ENCODE measurements around the gene FRMD4A.

The FRMD4A gene

GRCh38 chr10:14172336-14172950 is 158.3 kb downstream of the FRMD4A start:
- Histone ChIP-seq H3K4me2 (ENCODE audit: insufficient read depth, low read length, poor library complexity, severe bottlenecking) (no peak overlapping the region), H2BK15ac (ENCODE audit: low read length) (no peak overlapping the region), H2BK120ac (ENCODE audit: low read depth, low read length) (no peak overlapping the region), H3K18ac (ENCODE audit: low read length) (peak overlapping the region; percentile 20), H3K4ac (ENCODE audit: low read length) (no peak overlapping the region), H4K91ac (ENCODE audit: low read depth, low read length, poor library complexity) (no peak overlapping the region), H2BK12ac (ENCODE audit: low read length) (no peak overlapping the region), H2BK5ac (ENCODE audit: low read length) (no peak overlapping the region), H4K8ac (ENCODE audit: low read depth, low read length) (no peak overlapping the region), H3K27ac (replicated peaks; ENCODE audit: low read length) (no peak overlapping the region), H3K27me3 (ENCODE audit: control insufficient read depth in 3 of 3, insufficient read depth in 3 of 3, low read depth in 1 of 3, low read length in 3 of 3) (no peaks in the 10 kb centered on the region), H3K14ac (ENCODE audit: low read length) (no peak overlapping the region), H3K9me3 (replicated peaks in 1 of 2; ENCODE audit: control insufficient read depth in 2 of 2, insufficient read depth in 1 of 2, low read depth in 1 of 2, low read length in 2 of 2) (no peaks in the 10 kb centered on the region), H3K36me3 (replicated peaks in 1 of 2; ENCODE audit: control insufficient read depth in 2 of 2, insufficient read depth in 2 of 2, low read length in 2 of 2) (no peaks in the 10 kb centered on the region), H2AFZ (ENCODE audit: low read length) (peak overlapping the region; percentile 3), H2AK5ac (ENCODE audit: low read depth, low read length) (no peak overlapping the region), H3K4me3 (ENCODE audit: low read length in 2 of 2) (peak overlapping the region in 1 of 2 donors; percentile 51), H3K9ac (ENCODE audit: low read depth, low read length, poor library complexity) (no peak overlapping the region), H3K23ac (ENCODE audit: low read depth, low read length, poor library complexity) (no peak overlapping the region), H3K79me1 (ENCODE audit: low read depth, low read length) (no peaks in the 10 kb centered on the region), H3K4me1 (ENCODE audit: control insufficient read depth in 2 of 2, insufficient read depth in 1 of 2, low read depth in 1 of 2, low read length in 2 of 2) (peaks cover 5 to 9% of the 10 kb centered on the region in 2 donors)
- no peak for DNase-seq (ENCODE audit: low spot score)
- whole genome bisulfite sequencing, 2 donors (ENCODE audit: extremely low coverage in 2 of 2, insufficient read length in 2 of 2, insufficient replicate concordance in 1 of 2), result no CpG with 5 or more reads among the region's 13 CpGs

- H2BK5ac ChIP-seq (ENCODE audit: low read length), result no peak overlapping the region
- WGBS, 2 donors (ENCODE audit: extremely low coverage in 2 of 2, insufficient read length in 2 of 2, insufficient replicate concordance in 1 of 2), result no CpG with 5 or more reads among the region's 1 CpG
- H2AK5ac ChIP-seq (ENCODE audit: low read depth, low read length), result no peak overlapping the region
- no peak overlapping the region for H3K4ac ChIP-seq (ENCODE audit: low read length)
- no peak overlapping the region for H3K4me3 ChIP-seq (ENCODE audit: low read length in 2 of 2)
- no peaks in the 10 kb centered on the region for H3K79me1 ChIP-seq (ENCODE audit: low read depth, low read length)
- no peaks in the 10 kb centered on the region for H3K27me3 ChIP-seq (ENCODE audit: control insufficient read depth in 3 of 3, insufficient read depth in 3 of 3, low read depth in 1 of 3, low read length in 3 of 3)
- no peak overlapping the region for H3K27ac ChIP-seq (replicated peaks; ENCODE audit: low read length)
- H3K14ac ChIP-seq (ENCODE audit: low read length), result no peak overlapping the region
- no peak overlapping the region for H3K9ac ChIP-seq (ENCODE audit: low read depth, low read length, poor library complexity)
- H3K23ac ChIP-seq (ENCODE audit: low read depth, low read length, poor library complexity), result no peak overlapping the region
- peaks cover 5 to 9% of the 10 kb centered on the region in 2 donors for H3K4me1 ChIP-seq (ENCODE audit: control insufficient read depth in 2 of 2, insufficient read depth in 1 of 2, low read depth in 1 of 2, low read length in 2 of 2)
- no peak overlapping the region for H3K18ac ChIP-seq (ENCODE audit: low read length)
- no peaks in the 10 kb centered on the region for H3K9me3 ChIP-seq (replicated peaks in 1 of 2; ENCODE audit: control insufficient read depth in 2 of 2, insufficient read depth in 1 of 2, low read depth in 1 of 2, low read length in 2 of 2)
- H2BK12ac ChIP-seq (ENCODE audit: low read length), result no peak overlapping the region
- H2BK120ac ChIP-seq (ENCODE audit: low read depth, low read length), result no peak overlapping the region
- no peak overlapping the region for H4K91ac ChIP-seq (ENCODE audit: low read depth, low read length, poor library complexity)
- no peaks in the 10 kb centered on the region for H3K36me3 ChIP-seq (replicated peaks in 1 of 2; ENCODE audit: control insufficient read depth in 2 of 2, insufficient read depth in 2 of 2, low read length in 2 of 2)
- H3K4me2 ChIP-seq (ENCODE audit: insufficient read depth, low read length, poor library complexity, severe bottlenecking), result no peak overlapping the region
- DNase-seq (ENCODE audit: low spot score), result no peak
- no peak overlapping the region for H4K8ac ChIP-seq (ENCODE audit: low read depth, low read length)
- H2AFZ ChIP-seq (ENCODE audit: low read length), result no peak overlapping the region
- H2BK15ac ChIP-seq (ENCODE audit: low read length), result no peak overlapping the region
Measured at GRCh38 chr10:14171336-14171735, 159.4 kb downstream of the FRMD4A start.

- Histone ChIP-seq H2AFZ (ENCODE audit: low read length) (no peak overlapping the region), H3K14ac (ENCODE audit: low read length) (no peak overlapping the region), H2BK120ac (ENCODE audit: low read depth, low read length) (no peak overlapping the region), H3K36me3 (replicated peaks in 1 of 2; ENCODE audit: control insufficient read depth in 2 of 2, insufficient read depth in 2 of 2, low read length in 2 of 2) (no peaks in the 10 kb centered on the region), H2BK12ac (ENCODE audit: low read length) (no peak overlapping the region), H3K23ac (ENCODE audit: low read depth, low read length, poor library complexity) (no peak overlapping the region), H3K79me1 (ENCODE audit: low read depth, low read length) (no peaks in the 10 kb centered on the region), H3K4me3 (ENCODE audit: low read length in 2 of 2) (no peak overlapping the region), H3K4me1 (ENCODE audit: control insufficient read depth in 2 of 2, insufficient read depth in 1 of 2, low read depth in 1 of 2, low read length in 2 of 2) (peaks cover 11 to 14% of the 10 kb centered on the region in 2 donors), H3K27me3 (ENCODE audit: control insufficient read depth in 3 of 3, insufficient read depth in 3 of 3, low read depth in 1 of 3, low read length in 3 of 3) (no peaks in the 10 kb centered on the region), H2BK15ac (ENCODE audit: low read length) (no peak overlapping the region), H3K18ac (ENCODE audit: low read length) (peak overlapping the region; percentile 6), H3K27ac (replicated peaks; ENCODE audit: low read length) (no peak overlapping the region), H3K4me2 (ENCODE audit: insufficient read depth, low read length, poor library complexity, severe bottlenecking) (no peak overlapping the region), H2AK5ac (ENCODE audit: low read depth, low read length) (no peak overlapping the region), H4K8ac (ENCODE audit: low read depth, low read length) (no peak overlapping the region), H3K9ac (ENCODE audit: low read depth, low read length, poor library complexity) (no peak overlapping the region), H3K4ac (ENCODE audit: low read length) (no peak overlapping the region), H3K9me3 (replicated peaks in 1 of 2; ENCODE audit: control insufficient read depth in 2 of 2, insufficient read depth in 1 of 2, low read depth in 1 of 2, low read length in 2 of 2) (peaks cover 0 to 4% of the 10 kb centered on the region in 2 donors), H4K91ac (ENCODE audit: low read depth, low read length, poor library complexity) (no peak overlapping the region), H2BK5ac (ENCODE audit: low read length) (no peak overlapping the region)
- no peak for DNase-seq (ENCODE audit: low spot score)
- no CpG with 5 or more reads among the region's 20 CpGs for WGBS, 2 donors (ENCODE audit: extremely low coverage in 2 of 2, insufficient read length in 2 of 2, insufficient replicate concordance in 1 of 2)
Measured at GRCh38 chr10:14163377-14164086, 167.2 kb downstream of the FRMD4A start.

GRCh38 chr10:14162629-14163344 is 167.9 kb downstream of the FRMD4A start:
- Histone ChIP-seq H3K4me2 (ENCODE audit: insufficient read depth, low read length, poor library complexity, severe bottlenecking) (no peak overlapping the region), H3K79me1 (ENCODE audit: low read depth, low read length) (no peaks in the 10 kb centered on the region), H3K27ac (replicated peaks; ENCODE audit: low read length) (no peak overlapping the region), H2BK15ac (ENCODE audit: low read length) (no peak overlapping the region), H3K18ac (ENCODE audit: low read length) (no peak overlapping the region), H2BK12ac (ENCODE audit: low read length) (no peak overlapping the region), H3K14ac (ENCODE audit: low read length) (no peak overlapping the region), H3K4me1 (ENCODE audit: control insufficient read depth in 2 of 2, insufficient read depth in 1 of 2, low read depth in 1 of 2, low read length in 2 of 2) (peaks cover 9 to 14% of the 10 kb centered on the region in 2 donors), H3K27me3 (ENCODE audit: control insufficient read depth in 3 of 3, insufficient read depth in 3 of 3, low read depth in 1 of 3, low read length in 3 of 3) (no peaks in the 10 kb centered on the region), H3K9ac (ENCODE audit: low read depth, low read length, poor library complexity) (no peak overlapping the region), H4K91ac (ENCODE audit: low read depth, low read length, poor library complexity) (no peak overlapping the region), H3K4ac (ENCODE audit: low read length) (no peak overlapping the region), H4K8ac (ENCODE audit: low read depth, low read length) (no peak overlapping the region), H3K36me3 (replicated peaks in 1 of 2; ENCODE audit: control insufficient read depth in 2 of 2, insufficient read depth in 2 of 2, low read length in 2 of 2) (no peaks in the 10 kb centered on the region), H3K23ac (ENCODE audit: low read depth, low read length, poor library complexity) (no peak overlapping the region), H2BK5ac (ENCODE audit: low read length) (no peak overlapping the region), H3K4me3 (ENCODE audit: low read length in 2 of 2) (no peak overlapping the region), H3K9me3 (replicated peaks in 1 of 2; ENCODE audit: control insufficient read depth in 2 of 2, insufficient read depth in 1 of 2, low read depth in 1 of 2, low read length in 2 of 2) (peaks cover 0 to 4% of the 10 kb centered on the region in 2 donors), H2AFZ (ENCODE audit: low read length) (no peak overlapping the region), H2AK5ac (ENCODE audit: low read depth, low read length) (no peak overlapping the region), H2BK120ac (ENCODE audit: low read depth, low read length) (no peak overlapping the region)
- DNase-seq (ENCODE audit: low spot score), result no peak
- WGBS, 2 donors (ENCODE audit: extremely low coverage in 2 of 2, insufficient read length in 2 of 2, insufficient replicate concordance in 1 of 2), result no CpG with 5 or more reads among the region's 5 CpGs

All from neuronal stem cell (in vitro differentiated cells).